Endometrium (tissue), 2 donors: ENCODE data around the gene UGT8.

Experiments
- FAIRE-seq: peaks from 2 replicates; lab custom pipeline; 2012; peaks lifted over from hg19 to GRCh38; lab: Jason Lieb, UNC
- donor health status: control.
- donor health status: control.

UGT8 gene

GRCh38 chr4:114691865-114692264 is 93.3 kb downstream of the UGT8 start:
- no peak for FAIRE-seq

GRCh38 chr4:114692958-114693357 is 94.4 kb downstream of the UGT8 start:
- FAIRE-seq = no peak

GRCh38 chr4:114694770-114695169 is 96.2 kb downstream of the UGT8 start:
- peak; percentile 94 for FAIRE-seq

GRCh38 chr4:114698231-114698630 is 99.6 kb downstream of the UGT8 start:
- no peak for FAIRE-seq

GRCh38 chr4:114701491-114701890 is 102.9 kb downstream of the UGT8 start:
- no peak for FAIRE-seq

- no peak for FAIRE-seq
These were observed 118.8 kb downstream of the UGT8 start for GRCh38 chr4:114717432-114717831.

GRCh38 chr4:114725066-114725465 is 126.5 kb downstream of the UGT8 start:
- no peak for FAIRE-seq

- FAIRE-seq = no peak
These were observed 128.9 kb downstream of the UGT8 start for GRCh38 chr4:114727461-114727860.
